ENCODE results near the gene CFAP73. TPM values are rescaled to one million over a fixed set of nuclear protein-coding genes. Genes with fewer than 3 reads are reported as not detected.

Gene CFAP73
- total RNA-seq (2014; rRNA removed; shearing (Covaris generic)): not detected in 2 replicates
- not detected in 2 replicates for polyA plus RNA-seq (2015; cell fraction: cytosol; rRNA removed)
- not detected in 2 replicates for polyA plus RNA-seq (2015; cell fraction: nucleus; rRNA removed)

- peak; percentile 86 for DNase-seq (ENCODE audit: low read depth)
Observed at GRCh38 chr12:113149361-113150150, at the start of gene CFAP73. CFAP73 (plus strand) TSS chr12:113149724; CDS start chr12:113149858, 134 bp downstream.

- no peak for DNase-seq (ENCODE audit: low read depth)
Observed at GRCh38 chr12:113099764-113100163, 49.8 kb upstream of the CFAP73 start.

- DNase-seq (ENCODE audit: low read depth): no peak
Observed at GRCh38 chr12:113101751-113102150, 47.8 kb upstream of the CFAP73 start.

- no peak for DNase-seq (ENCODE audit: low read depth)
Observed at GRCh38 chr12:113102811-113103210, 46.7 kb upstream of the CFAP73 start.

- no peak for DNase-seq (ENCODE audit: low read depth)
Observed at GRCh38 chr12:113103756-113104450, 45.6 kb upstream of the CFAP73 start.

- DNase-seq (ENCODE audit: low read depth): no peak
Observed at GRCh38 chr12:113104953-113105510, 44.5 kb upstream of the CFAP73 start.

GRCh38 chr12:113105606-113106271 lies 43.8 kb upstream of the CFAP73 start:
- DNase-seq (ENCODE audit: low read depth): no peak

- DNase-seq (ENCODE audit: low read depth): no peak
Observed at GRCh38 chr12:113106361-113106760, 43.2 kb upstream of the CFAP73 start.

GRCh38 chr12:113108308-113108707 lies 41.2 kb upstream of the CFAP73 start:
- DNase-seq (ENCODE audit: low read depth): no peak

- no peak for DNase-seq (ENCODE audit: low read depth)
Observed at GRCh38 chr12:113109360-113109759, 40.2 kb upstream of the CFAP73 start.

- no peak for DNase-seq (ENCODE audit: low read depth)
Observed at GRCh38 chr12:113109872-113110599, 39.5 kb upstream of the CFAP73 start.

GRCh38 chr12:113111247-113111646 lies 38.3 kb upstream of the CFAP73 start:
- DNase-seq (ENCODE audit: low read depth): no peak

- no peak for DNase-seq (ENCODE audit: low read depth)
Observed at GRCh38 chr12:113112043-113112899, 37.3 kb upstream of the CFAP73 start.

GRCh38 chr12:113113397-113113796 lies 36.1 kb upstream of the CFAP73 start:
- no peak for DNase-seq (ENCODE audit: low read depth)

GRCh38 chr12:113114447-113115178 lies 34.9 kb upstream of the CFAP73 start:
- peak; percentile 24 for DNase-seq (ENCODE audit: low read depth)

- DNase-seq (ENCODE audit: low read depth): no peak
Observed at GRCh38 chr12:113115455-113116126, 33.9 kb upstream of the CFAP73 start.

- no peak for DNase-seq (ENCODE audit: low read depth)
Observed at GRCh38 chr12:113116875-113117274, 32.6 kb upstream of the CFAP73 start.

GRCh38 chr12:113117684-113118083 lies 31.8 kb upstream of the CFAP73 start:
- DNase-seq (ENCODE audit: low read depth): peak; percentile 39

- no peak for DNase-seq (ENCODE audit: low read depth)
Observed at GRCh38 chr12:113118142-113118541, 31.4 kb upstream of the CFAP73 start.

Data from HT1080 (cell line).